Stimulated activated naive CD8-positive, alpha-beta T cell treated with anti-CD3 and anti-CD28 coated beads, Interleukin-15, Interleukin-2, amounts not matched to agents 100 ng/mL and 50 ng/mL, for 24 hours (primary cell): ENCODE data around the gene NDUFS1.
"Not testable (repeated sequence)": the region's sequence is repeated elsewhere in the genome, so short reads cannot be mapped to it uniquely, and the experiment has no call there.

Experiments used
- H3K27ac Mint-ChIP-seq: one replicate; pipeline ENCODE4 v1.8.0; 2021; ENCODE audit warnings: mild to moderate bottlenecking, mixed read lengths
- H3K27me3 Mint-ChIP-seq: one replicate; pipeline ENCODE4 v1.8.0; 2021; ENCODE audit warnings: mixed read lengths
- H3K36me3 Mint-ChIP-seq: one replicate; pipeline ENCODE4 v1.8.0; 2021; ENCODE audit warnings: low read depth, mixed read lengths
- H3K4me1 Mint-ChIP-seq: one replicate; pipeline ENCODE4 v1.8.0; 2021; ENCODE audit warnings: low read depth, mixed read lengths
- H3K4me3 Mint-ChIP-seq: one replicate; pipeline ENCODE4 v1.8.0; 2021; ENCODE audit warnings: mild to moderate bottlenecking, mixed read lengths
- H3K9me3 Mint-ChIP-seq: one replicate; pipeline ENCODE4 v1.8.0; 2021; ENCODE audit warnings: mixed read lengths

The NDUFS1 gene

GRCh38 chr2:206096876-206097275 lies 62.4 kb downstream of the NDUFS1 start:
- Mint-ChIP-seq H3K27ac (no peak overlapping the region), H3K36me3 (peaks cover 4% of the 10 kb centered on the region), H3K4me1 (peaks cover 3% of the 10 kb centered on the region), H3K27me3 (no peaks in the 10 kb centered on the region), H3K9me3 (no peaks in the 10 kb centered on the region), H3K4me3 (no peak overlapping the region)

DNA sequence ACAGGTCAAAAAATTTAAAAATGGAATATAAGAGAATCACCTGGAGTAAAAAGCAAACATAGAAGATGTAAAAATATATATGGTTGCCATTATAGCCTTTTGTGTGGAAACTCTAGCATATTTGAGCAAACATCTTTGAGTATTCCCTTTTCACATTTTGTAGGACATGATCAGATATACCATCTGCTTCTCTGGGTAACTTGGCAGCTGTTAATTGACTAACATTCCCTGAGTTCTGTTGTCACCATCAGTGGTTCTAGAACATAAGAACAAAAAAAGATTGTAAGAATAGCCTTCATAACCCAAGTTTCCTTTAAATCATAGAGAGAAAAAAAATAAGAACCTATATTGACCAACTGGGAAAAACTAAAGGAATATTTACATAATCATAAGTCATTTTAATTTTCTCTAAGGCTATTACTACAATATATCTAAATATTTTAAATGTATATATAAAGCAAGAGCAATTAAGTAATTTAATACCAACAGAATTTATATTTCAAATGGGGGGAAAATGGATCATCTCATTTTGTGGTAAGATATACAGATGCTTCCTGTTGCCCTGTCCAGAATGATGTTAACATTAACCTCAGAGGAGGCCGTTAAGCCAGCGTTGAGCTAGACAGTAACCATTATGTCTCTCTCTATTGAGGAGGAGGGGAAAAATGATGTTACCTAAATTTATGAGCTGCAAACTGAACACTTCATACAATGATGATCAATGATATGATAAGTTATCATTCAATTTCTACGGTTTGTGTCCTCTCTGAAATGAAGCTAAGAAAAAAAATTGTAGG lies 63.5 kb downstream of the NDUFS1 start:
- H3K27ac Mint-ChIP-seq, result no peak overlapping the region

DNA sequence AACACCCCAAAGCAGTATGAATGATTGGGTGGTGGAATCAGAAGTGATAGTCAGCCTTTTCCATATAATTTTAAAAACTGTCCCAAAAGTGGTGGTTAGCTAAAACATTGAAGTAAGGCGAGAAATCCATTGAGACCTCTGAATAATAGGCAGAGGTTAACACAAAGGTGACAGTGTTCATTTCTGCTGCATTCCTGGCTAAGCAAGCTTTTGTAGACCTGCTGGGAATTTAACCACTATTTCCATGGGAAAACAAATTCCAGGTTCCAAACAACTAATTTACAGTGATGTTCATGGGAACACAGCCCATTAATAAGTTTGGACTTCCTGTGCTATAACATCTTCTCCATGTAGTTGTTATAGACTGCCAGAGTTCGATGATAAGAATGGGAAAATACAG lies 66.9 kb downstream of the NDUFS1 start:
- Mint-ChIP-seq H3K9me3 (no peaks in the 10 kb centered on the region), H3K36me3 (peaks cover 7% of the 10 kb centered on the region), H3K27ac (no peak overlapping the region), H3K4me3 (no peak overlapping the region), H3K4me1 (peaks cover 16% of the 10 kb centered on the region), H3K27me3 (no peaks in the 10 kb centered on the region)

More for the DNA sequence above, 63.5 kb downstream of the NDUFS1 start:
- Mint-ChIP-seq H3K4me1 (peaks cover 3% of the 10 kb centered on the region), H3K36me3 (peaks cover 4% of the 10 kb centered on the region), H3K27me3 (no peaks in the 10 kb centered on the region), H3K4me3 (no peak overlapping the region), H3K9me3 (no peaks in the 10 kb centered on the region)

DNA sequence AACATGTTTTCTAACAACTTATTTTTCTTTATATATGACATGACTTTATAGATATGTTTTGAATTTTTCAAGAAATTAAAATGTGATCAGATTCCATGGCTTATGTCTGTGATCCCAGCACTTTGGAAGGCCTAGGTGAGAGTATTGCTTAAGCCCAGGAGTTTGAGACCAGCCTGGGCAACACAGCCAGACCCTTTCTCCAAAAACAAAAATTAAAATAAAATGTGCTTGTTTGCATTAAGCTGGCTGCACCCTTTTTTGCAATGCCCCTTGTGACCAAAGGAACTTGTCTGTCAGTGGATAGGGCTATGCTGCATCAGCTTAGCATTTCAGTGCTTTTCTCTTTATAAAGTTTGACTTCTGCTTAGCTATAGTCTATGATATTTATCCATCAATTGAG lies 71.0 kb downstream of the NDUFS1 start:
- no peaks in the 10 kb centered on the region for H3K27me3 Mint-ChIP-seq
- H3K9me3 Mint-ChIP-seq, result no peaks in the 10 kb centered on the region
- H3K27ac Mint-ChIP-seq, result no peak overlapping the region
- peaks cover 11% of the 10 kb centered on the region for H3K36me3 Mint-ChIP-seq
- no peak overlapping the region for H3K4me3 Mint-ChIP-seq
- H3K4me1 Mint-ChIP-seq, result peaks cover 35% of the 10 kb centered on the region

- H3K36me3 Mint-ChIP-seq, result peaks cover 8% of the 10 kb centered on the region
- H3K27ac Mint-ChIP-seq, result peak overlapping the region; percentile 92
- H3K4me1 Mint-ChIP-seq, result peaks cover 44% of the 10 kb centered on the region
- H3K27me3 Mint-ChIP-seq, result no peaks in the 10 kb centered on the region
- H3K9me3 Mint-ChIP-seq, result no peaks in the 10 kb centered on the region
- H3K4me3 Mint-ChIP-seq, result peak overlapping the region; percentile 96
These were observed 72.4 kb downstream of the NDUFS1 start for GRCh38 chr2:206086716-206087350.

- Mint-ChIP-seq H3K36me3 (peaks cover 8% of the 10 kb centered on the region), H3K4me1 (peaks cover 54% of the 10 kb centered on the region), H3K27me3 (no peaks in the 10 kb centered on the region), H3K9me3 (no peaks in the 10 kb centered on the region), H3K4me3 (peak within 1 kb of the TSS; percentile 98), H3K27ac (peak within 1 kb of the TSS; percentile 99)
These were observed 73.3 kb downstream of the NDUFS1 start, which contains the start of gene INO80D for GRCh38 chr2:206085742-206086445. INO80D (minus strand) TSS chr2:206086174; CDS start chr2:206063016, 23,158 bp downstream.

- Mint-ChIP-seq H3K36me3 (peaks cover 6% of the 10 kb centered on the region), H3K9me3 (no peaks in the 10 kb centered on the region), H3K27ac (peak overlapping the region; percentile 99), H3K27me3 (no peaks in the 10 kb centered on the region), H3K4me3 (peak overlapping the region; percentile 98), H3K4me1 (peaks cover 57% of the 10 kb centered on the region)
These were observed 74.1 kb downstream of the NDUFS1 start for GRCh38 chr2:206084870-206085741.

- Mint-ChIP-seq H3K27me3 (no peaks in the 10 kb centered on the region), H3K9me3 (no peaks in the 10 kb centered on the region), H3K27ac (peak overlapping the region; percentile 99), H3K4me1 (peaks cover 63% of the 10 kb centered on the region), H3K4me3 (peak overlapping the region; percentile 98), H3K36me3 (peaks cover 5% of the 10 kb centered on the region)
These were observed 74.8 kb downstream of the NDUFS1 start for GRCh38 chr2:206084439-206084869.

- peak overlapping the region; percentile 98 for H3K4me3 Mint-ChIP-seq
- no peaks in the 10 kb centered on the region for H3K9me3 Mint-ChIP-seq
- H3K36me3 Mint-ChIP-seq, result peaks cover 5% of the 10 kb centered on the region
- H3K27me3 Mint-ChIP-seq, result no peaks in the 10 kb centered on the region
- H3K27ac Mint-ChIP-seq, result peak overlapping the region; percentile 99
- H3K4me1 Mint-ChIP-seq, result peaks cover 62% of the 10 kb centered on the region
These were observed 75.4 kb downstream of the NDUFS1 start for GRCh38 chr2:206083602-206084438.

GRCh38 chr2:206082298-206082843 lies 76.9 kb downstream of the NDUFS1 start:
- Mint-ChIP-seq H3K36me3 (peaks cover 9% of the 10 kb centered on the region), H3K27ac (no peak overlapping the region)

GRCh38 chr2:206080927-206081326 lies 78.3 kb downstream of the NDUFS1 start:
- peaks cover 5% of the 10 kb centered on the region for H3K36me3 Mint-ChIP-seq
- H3K9me3 Mint-ChIP-seq, result no peaks in the 10 kb centered on the region
- H3K27me3 Mint-ChIP-seq, result no peaks in the 10 kb centered on the region
- peaks cover 60% of the 10 kb centered on the region for H3K4me1 Mint-ChIP-seq
- H3K4me3 Mint-ChIP-seq, result no peak overlapping the region
- no peak overlapping the region for H3K27ac Mint-ChIP-seq

More at GRCh38 chr2:206082298-206082843, 76.9 kb downstream of the NDUFS1 start:
- Mint-ChIP-seq H3K9me3 (no peaks in the 10 kb centered on the region), H3K4me1 (peaks cover 65% of the 10 kb centered on the region), H3K4me3 (no peak overlapping the region), H3K27me3 (no peaks in the 10 kb centered on the region)

DNA sequence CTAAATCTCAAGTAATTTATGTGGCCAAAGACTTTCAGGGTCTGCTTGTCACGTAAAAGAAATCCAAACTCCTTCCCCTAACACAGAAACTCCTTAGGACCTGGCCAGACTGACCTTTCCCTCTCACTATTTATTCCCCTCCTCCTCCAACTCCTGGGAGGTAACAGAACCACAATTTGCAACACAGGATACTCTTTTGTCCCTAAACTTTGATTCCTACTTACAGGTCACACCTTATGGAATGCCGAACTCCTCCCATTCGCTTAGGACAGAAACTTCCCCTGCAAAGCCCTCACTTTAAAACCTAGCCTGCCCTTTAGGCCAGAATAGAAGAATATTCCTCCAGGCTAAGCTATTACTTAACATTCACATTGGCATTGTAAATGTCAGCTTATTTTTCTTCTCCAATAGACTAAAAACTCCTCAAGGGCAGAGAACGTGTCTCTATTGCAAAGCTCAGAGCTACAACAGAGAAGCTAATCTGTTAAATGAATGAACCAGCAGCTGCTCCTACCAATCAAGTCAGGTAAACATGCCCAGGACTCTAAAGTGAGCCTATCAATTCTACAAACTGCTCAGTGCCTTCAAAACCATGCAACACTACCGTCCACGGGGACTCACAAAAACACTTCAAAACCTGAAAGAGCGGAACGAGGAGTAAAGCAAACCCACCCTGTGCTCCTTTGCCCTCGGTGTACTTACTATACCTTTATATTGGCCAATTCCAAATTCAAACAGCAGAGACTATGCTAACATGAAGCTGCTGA lies 79.4 kb downstream of the NDUFS1 start:
- peak overlapping the region; percentile 13 for H3K27ac Mint-ChIP-seq

DNA sequence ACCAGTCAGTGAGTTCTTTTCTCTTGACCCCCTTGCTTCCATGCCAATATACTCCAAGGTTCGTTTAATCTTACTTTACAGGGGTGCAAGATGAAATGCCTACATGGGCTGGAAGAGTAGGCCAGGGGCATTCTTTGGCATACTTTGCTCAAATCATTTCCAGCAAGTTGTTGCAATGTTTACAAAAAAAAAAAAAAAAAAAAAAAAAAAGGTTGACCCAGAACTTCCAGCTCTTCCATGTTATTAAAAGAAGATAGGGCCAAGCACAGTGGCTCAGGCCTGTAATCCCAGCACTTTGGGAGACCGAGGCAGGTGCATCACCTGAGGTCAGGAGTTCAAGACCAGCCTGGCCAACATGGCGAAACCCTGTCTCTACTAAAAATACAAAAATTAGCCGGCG lies 81.4 kb downstream of the NDUFS1 start:
- H3K4me3 Mint-ChIP-seq, H3K27me3 Mint-ChIP-seq, H3K9me3 Mint-ChIP-seq, H3K27ac Mint-ChIP-seq: not testable (repeated sequence)
- peaks cover 13% of the 10 kb centered on the region for H3K36me3 Mint-ChIP-seq
- peaks cover 59% of the 10 kb centered on the region for H3K4me1 Mint-ChIP-seq

More for the DNA sequence above, 79.4 kb downstream of the NDUFS1 start:
- Mint-ChIP-seq H3K9me3 (no peaks in the 10 kb centered on the region), H3K27me3 (no peaks in the 10 kb centered on the region), H3K36me3 (peaks cover 8% of the 10 kb centered on the region), H3K4me3 (no peak overlapping the region), H3K4me1 (peaks cover 65% of the 10 kb centered on the region)
